ENCODE results near the gene LMO1. TPM values are rescaled to one million over a fixed set of nuclear protein-coding genes. Genes with fewer than 3 reads are reported as not detected.
A peak's percentile ranks its signal among the peaks of the same experiment; 100 is the strongest.

LMO1 gene
- total RNA-seq, 2 experiments from 2014 or later = not detected

DNA sequence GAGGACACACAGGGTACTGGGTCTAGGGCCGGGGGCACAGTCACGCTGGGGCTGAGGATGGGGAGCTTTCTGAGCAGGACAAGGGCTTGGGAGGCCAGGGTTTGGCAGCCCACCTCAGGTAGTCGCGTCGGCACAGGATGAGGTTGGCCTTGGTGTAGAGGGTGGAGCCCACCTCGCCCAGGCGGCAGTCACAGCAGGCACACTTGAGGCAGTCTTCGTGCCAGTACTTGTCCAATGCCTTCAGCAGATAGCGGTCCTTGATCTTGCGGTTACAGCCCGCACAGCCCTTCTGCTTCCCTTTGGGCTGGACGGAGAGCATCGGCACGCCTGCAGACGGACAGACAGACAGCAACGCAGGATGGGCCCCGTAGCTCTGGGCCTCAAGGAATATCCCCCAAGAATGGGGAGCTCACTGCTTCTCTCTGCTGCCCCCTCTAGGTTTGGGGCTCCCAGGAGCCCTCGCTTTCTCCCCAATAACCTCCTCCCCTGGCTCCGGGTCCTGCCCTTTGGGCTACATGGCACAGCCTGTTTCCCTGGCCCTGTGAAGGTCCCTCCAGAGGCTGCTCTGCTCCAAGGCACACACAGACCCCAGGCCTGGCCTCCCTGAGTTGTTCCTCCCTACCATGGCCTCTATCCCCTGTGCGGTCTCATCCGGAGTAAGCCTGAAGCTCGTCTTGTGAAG lies 33.4 kb downstream of the LMO1 start:
- ATAC-seq (no peak), DNase-seq (no peak)
- no peaks in the 10 kb centered on the region for H3K9me3 Mint-ChIP-seq (ENCODE audit: low read depth)
- H3K36me3 Mint-ChIP-seq = no peaks in the 10 kb centered on the region
- CTCF ChIA-PET = interaction anchor here (0.5 to 3.3 kb wide), 2 partner anchors 33 to 357 kb away, joined by 3 to 12 read pairs; partner anchors contain the start of gene LMO1
- no peak overlapping the region for H3K4me3 Mint-ChIP-seq
- no peak overlapping the region for H3K27ac Mint-ChIP-seq
- H3K4me1 Mint-ChIP-seq = no peaks in the 10 kb centered on the region
- H3K27me3 Mint-ChIP-seq = peaks cover 6% of the 10 kb centered on the region

DNA sequence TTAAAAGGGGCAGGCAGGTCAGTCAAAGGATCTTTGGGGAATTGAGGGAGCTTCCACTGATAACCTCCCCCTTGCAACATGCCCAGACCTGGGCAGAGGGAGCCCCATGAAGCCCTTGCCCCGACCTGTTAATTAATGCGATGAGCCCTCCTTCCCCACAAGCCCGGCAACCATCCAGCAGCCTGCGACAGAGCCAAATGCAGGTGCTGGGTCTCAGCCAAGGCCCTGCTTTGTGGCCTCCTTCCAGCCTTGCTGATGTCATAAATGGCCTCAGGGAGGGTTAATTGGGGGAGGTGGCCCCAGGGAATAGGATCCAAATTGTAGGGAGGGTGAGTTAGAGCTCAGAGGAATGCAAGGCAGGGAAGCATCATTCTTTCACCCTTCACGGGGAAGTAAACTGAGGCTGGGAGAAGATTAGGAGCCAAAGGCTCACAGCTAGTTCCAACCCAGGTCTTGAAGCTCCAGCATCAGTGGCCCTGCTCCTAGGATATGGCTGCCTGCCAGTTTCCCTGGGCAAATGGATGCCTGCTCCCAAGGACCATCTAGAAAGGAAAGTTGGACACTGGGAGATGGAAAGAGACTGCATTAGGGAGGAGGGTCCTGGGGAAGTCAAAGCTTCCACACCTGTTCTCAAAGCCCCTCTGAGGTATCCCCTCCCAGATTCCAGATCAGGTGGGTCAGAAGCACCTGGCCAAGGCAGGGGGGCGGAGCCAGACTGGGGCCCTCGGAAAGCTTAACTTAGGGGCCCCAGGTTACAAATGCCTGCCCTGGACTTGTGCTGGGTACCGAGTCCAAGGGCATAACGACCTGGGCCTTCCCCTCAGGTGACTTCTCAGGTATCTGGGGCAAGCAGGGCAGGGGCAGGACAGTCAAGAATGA lies 34.1 kb downstream of the LMO1 start:
- peaks cover 7% of the 10 kb centered on the region for H3K27me3 Mint-ChIP-seq
- DNase-seq = no peak

DNA sequence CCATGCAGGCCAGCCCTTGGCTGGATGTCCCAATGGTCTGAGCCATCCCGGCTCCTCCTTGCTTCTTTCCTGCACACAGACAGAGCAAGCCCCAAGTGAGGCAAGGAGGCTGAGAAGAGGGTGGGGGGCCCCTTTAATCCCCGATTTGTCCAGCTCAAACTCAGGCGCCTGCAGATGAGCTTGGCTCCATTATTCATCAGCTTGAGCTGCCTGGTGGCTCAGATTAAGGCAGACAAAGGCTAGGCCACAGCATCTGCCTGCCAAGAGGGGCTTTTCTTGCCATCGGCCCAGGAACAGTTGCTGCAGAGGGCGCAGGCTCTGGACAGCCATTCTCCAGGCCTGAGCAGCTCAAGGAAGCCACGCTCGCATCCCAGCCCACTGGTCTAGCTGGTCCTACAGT lies 35.4 kb downstream of the LMO1 start:
- no peak for ATAC-seq
- Mint-ChIP-seq H3K27ac (no peak overlapping the region), H3K36me3 (no peaks in the 10 kb centered on the region), H3K4me3 (no peak overlapping the region), H3K9me3 (ENCODE audit: low read depth) (no peaks in the 10 kb centered on the region), H3K4me1 (peaks cover 6% of the 10 kb centered on the region), H3K27me3 (peaks cover 11% of the 10 kb centered on the region)
- CTCF ChIA-PET = interaction anchor here (3.3 kb wide), 1 partner anchor 35 kb away, joined by 12 read pairs; the partner anchor contains the start of gene LMO1
- no peak for DNase-seq

More for the DNA sequence above, 34.1 kb downstream of the LMO1 start:
- CTCF ChIA-PET = interaction anchor here (3.3 kb wide), 1 partner anchor 34 kb away, joined by 12 read pairs; the partner anchor contains the start of gene LMO1
- no peaks in the 10 kb centered on the region for H3K36me3 Mint-ChIP-seq
- no peak for ATAC-seq
- H3K4me1 Mint-ChIP-seq = no peaks in the 10 kb centered on the region
- no peak overlapping the region for H3K4me3 Mint-ChIP-seq
- H3K9me3 Mint-ChIP-seq (ENCODE audit: low read depth) = no peaks in the 10 kb centered on the region
- H3K27ac Mint-ChIP-seq = no peak overlapping the region

DNA sequence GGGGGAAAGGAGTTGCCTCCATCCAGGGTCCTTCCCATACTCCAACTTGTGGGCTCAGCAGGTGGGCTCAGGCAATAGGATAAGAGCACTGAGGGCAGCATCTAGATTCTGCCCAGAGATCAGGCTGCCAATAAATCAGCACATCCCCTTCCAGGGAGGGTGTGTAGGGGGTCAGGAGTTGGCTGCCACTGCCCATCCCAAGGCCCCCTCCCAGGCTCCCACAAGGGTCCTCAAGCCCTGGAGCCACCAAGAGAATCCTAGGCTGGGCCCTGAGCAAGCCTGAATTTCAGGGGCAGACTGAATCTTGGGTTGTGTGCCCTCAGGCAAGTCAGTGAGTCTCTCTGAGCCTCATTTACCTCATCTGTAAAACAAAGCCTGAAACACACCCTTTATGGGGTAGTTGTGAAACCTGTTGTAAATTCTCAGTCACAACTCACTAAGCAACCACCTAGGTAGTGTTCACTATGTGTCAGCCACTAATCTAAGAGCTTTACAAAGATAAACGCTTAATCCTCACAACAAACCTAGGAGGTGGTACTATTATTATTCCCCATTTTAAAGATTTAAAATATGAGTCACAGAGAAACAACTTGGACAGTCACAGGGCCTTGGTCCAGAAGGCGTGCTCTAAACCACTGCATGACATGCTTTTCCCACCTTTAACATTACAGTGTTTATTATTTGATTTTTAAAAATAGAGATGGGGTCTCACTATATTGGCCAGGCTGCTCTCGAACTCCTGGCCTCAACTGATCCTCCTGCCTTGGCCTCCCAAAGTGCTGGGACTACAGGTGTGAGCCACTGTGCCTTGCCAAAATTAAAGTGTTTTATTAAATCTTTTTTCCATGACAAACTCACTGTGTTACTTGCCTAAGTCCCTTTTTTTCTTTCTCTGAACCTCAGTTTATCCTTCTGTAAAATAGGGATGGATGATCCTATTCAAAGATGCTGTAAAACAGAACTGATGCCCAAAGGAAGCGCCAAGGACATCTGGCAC lies 36.2 kb downstream of the LMO1 start:
- Mint-ChIP-seq H3K9me3 (ENCODE audit: low read depth) (no peaks in the 10 kb centered on the region), H3K36me3 (no peaks in the 10 kb centered on the region), H3K4me1 (peaks cover 13% of the 10 kb centered on the region), H3K27ac (no peak overlapping the region), H3K4me3 (no peak overlapping the region), H3K27me3 (peaks cover 15% of the 10 kb centered on the region)
- CTCF ChIA-PET = interaction anchor here (1.3 to 3.3 kb wide), 3 partner anchors 34 to 36 kb away, joined by 3 to 12 read pairs (median 6); partner anchors contain the start of gene LMO1
- DNase-seq (no peak), ATAC-seq (no peak)

GRCh38 chr11:8225589-8226036 lies 38.1 kb downstream of the LMO1 start:
- H3K4me3 Mint-ChIP-seq = no peak overlapping the region
- no peaks in the 10 kb centered on the region for H3K9me3 Mint-ChIP-seq (ENCODE audit: low read depth)
- DNase-seq (peak; percentile 72), ATAC-seq (peak; percentile 59)
- no peak overlapping the region for H3K27ac Mint-ChIP-seq
- H3K4me1 Mint-ChIP-seq = peaks cover 14% of the 10 kb centered on the region
- peaks cover 27% of the 10 kb centered on the region for H3K27me3 Mint-ChIP-seq
- CTCF ChIA-PET = interaction anchor here (1.8 kb wide), 1 partner anchor 38 kb away, joined by 6 read pairs; the partner anchor contains the start of gene LMO1
- no peaks in the 10 kb centered on the region for H3K36me3 Mint-ChIP-seq

DNA sequence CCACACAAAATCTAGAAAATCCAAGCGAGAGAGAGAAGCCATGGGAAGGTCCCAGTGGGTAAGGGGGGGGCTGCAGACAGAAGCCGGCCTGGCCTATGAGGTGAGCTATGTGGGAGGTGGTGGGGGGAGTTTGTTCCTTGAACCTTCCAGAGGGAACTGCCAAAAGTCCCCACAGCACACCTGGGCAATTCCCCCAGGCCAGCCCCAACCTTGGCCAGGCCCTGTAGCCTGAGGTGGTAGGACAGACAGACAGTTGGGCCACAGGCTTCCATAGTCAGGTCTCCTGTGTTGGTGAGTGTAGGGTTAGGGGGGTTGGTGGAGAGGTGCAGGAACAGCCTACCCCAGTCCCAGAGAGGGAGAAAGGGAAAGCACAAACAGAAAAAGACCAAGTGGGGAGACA lies 39.0 kb downstream of the LMO1 start:
- Mint-ChIP-seq H3K36me3 (no peaks in the 10 kb centered on the region), H3K27ac (no peak overlapping the region), H3K4me1 (peaks cover 14% of the 10 kb centered on the region), H3K27me3 (peaks cover 30% of the 10 kb centered on the region), H3K9me3 (ENCODE audit: low read depth) (no peaks in the 10 kb centered on the region), H3K4me3 (no peak overlapping the region)
- DNase-seq = no peak
- CTCF ChIA-PET = interaction anchor here (0.7 kb wide), 1 partner anchor 39 kb away, joined by 3 read pairs; the partner anchor contains the start of gene LMO1
- no peak for ATAC-seq

DNA sequence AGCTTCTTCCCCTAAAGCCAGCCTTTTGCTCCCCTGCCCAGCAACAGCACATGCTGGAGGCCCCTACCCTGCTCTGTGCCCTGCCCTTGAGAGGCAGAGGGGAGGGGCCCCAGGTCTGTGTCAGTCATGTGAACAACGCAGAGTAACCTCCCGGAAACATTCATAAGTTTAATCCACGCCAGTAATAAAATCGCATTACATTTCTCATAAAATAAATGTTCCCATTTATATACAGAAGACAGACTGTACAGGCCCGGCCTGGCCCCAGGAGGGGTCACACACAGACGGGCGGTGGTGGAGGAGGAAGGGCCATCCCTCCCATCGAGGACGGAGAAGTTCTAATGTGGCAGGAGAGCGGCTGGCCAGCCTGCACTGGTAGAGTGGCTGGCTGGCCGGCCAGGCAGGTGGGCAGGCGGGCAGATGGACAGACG lies 39.5 kb downstream of the LMO1 start:
- Mint-ChIP-seq H3K9me3 (ENCODE audit: low read depth) (no peaks in the 10 kb centered on the region), H3K36me3 (no peaks in the 10 kb centered on the region), H3K27me3 (peaks cover 30% of the 10 kb centered on the region), H3K27ac (no peak overlapping the region), H3K4me3 (no peak overlapping the region), H3K4me1 (peaks cover 14% of the 10 kb centered on the region)
- DNase-seq (no peak), ATAC-seq (no peak)
- CTCF ChIA-PET = interaction anchor here (1.5 kb wide), 2 partner anchors 39 to 40 kb away, joined by 3 read pairs; no protein-coding TSS in a partner anchor

- Mint-ChIP-seq H3K9me3 (ENCODE audit: low read depth) (no peaks in the 10 kb centered on the region), H3K27ac (no peak overlapping the region), H3K36me3 (no peaks in the 10 kb centered on the region), H3K27me3 (peaks cover 30% of the 10 kb centered on the region), H3K4me3 (no peak overlapping the region), H3K4me1 (peaks cover 14% of the 10 kb centered on the region)
- no peak for DNase-seq
- no peak for ATAC-seq
- CTCF ChIA-PET = interaction anchor here (1.5 kb wide), 2 partner anchors 39 to 41 kb away, joined by 3 read pairs; no protein-coding TSS in a partner anchor
Measured at GRCh38 chr11:8223513-8223900, 40.2 kb downstream of the LMO1 start.

- peak; percentile 17 for ATAC-seq
- H3K36me3 Mint-ChIP-seq = no peaks in the 10 kb centered on the region
- H3K27ac Mint-ChIP-seq = no peak overlapping the region
- CTCF ChIA-PET = interaction anchor here (1.5 kb wide), 2 partner anchors 40 to 42 kb away, joined by 3 read pairs; no protein-coding TSS in a partner anchor
- H3K27me3 Mint-ChIP-seq = peaks cover 30% of the 10 kb centered on the region
- H3K4me3 Mint-ChIP-seq = no peak overlapping the region
- H3K9me3 Mint-ChIP-seq (ENCODE audit: low read depth) = no peaks in the 10 kb centered on the region
- DNase-seq = peak; percentile 52
- H3K4me1 Mint-ChIP-seq = peaks cover 14% of the 10 kb centered on the region
Measured at GRCh38 chr11:8222820-8223512, 40.7 kb downstream of the LMO1 start.

GRCh38 chr11:8221917-8222495 lies 41.7 kb downstream of the LMO1 start:
- Mint-ChIP-seq H3K4me1 (peaks cover 14% of the 10 kb centered on the region), H3K27me3 (peaks cover 30% of the 10 kb centered on the region), H3K27ac (no peak overlapping the region), H3K4me3 (no peak overlapping the region), H3K36me3 (no peaks in the 10 kb centered on the region), H3K9me3 (ENCODE audit: low read depth) (no peaks in the 10 kb centered on the region)
- DNase-seq (no peak), ATAC-seq (no peak)
- CTCF ChIA-PET = interaction anchor here (1.8 to 2.3 kb wide), 2 partner anchors 11 to 42 kb away, joined by 6 to 7 read pairs; partner anchors contain the start of gene LMO1

DNA sequence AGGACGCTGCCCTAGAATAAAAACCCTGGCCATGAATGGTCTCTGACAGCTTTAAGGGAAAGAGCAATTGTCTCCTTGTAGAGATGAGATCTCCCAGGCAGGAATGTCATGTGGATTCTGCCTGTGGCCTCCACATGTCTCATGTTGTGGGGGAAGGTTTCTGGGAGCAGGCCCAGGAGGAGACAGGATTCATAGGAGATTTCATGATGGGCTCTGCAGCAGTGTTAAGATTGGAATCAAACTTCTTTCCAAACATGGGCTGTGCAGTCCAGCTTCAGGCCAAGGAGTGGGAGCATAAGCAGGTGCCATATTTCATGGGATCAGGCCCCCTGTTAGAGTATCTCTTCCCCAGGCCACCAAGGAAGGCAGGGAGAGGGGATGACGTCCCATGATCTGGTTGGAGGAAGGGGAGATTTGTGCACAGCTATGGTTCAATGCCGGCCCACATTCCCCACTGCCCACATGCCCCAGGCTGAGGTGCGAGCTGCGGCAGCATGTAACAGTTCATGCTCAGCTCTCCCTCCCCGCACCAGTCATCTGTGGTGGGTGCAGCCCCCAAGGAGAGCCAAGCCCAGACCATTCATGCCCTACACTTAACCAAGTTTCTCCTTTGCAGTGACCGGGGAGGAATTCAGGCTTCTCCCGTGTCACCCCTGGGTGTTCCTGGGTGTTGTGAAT lies 42.5 kb downstream of the LMO1 start:
- no peak for DNase-seq
- Mint-ChIP-seq H3K36me3 (no peaks in the 10 kb centered on the region), H3K4me1 (peaks cover 14% of the 10 kb centered on the region), H3K9me3 (ENCODE audit: low read depth) (no peaks in the 10 kb centered on the region), H3K27ac (no peak overlapping the region), H3K27me3 (peaks cover 24% of the 10 kb centered on the region), H3K4me3 (no peak overlapping the region)
- no peak for ATAC-seq
- CTCF ChIA-PET = interaction anchor here (1.0 to 2.3 kb wide), 5 partner anchors 10 to 345 kb away, joined by 4 to 7 read pairs (median 4); partner anchors contain the start of gene LMO1

Measured in activated CD8-positive, alpha-beta memory T cell treated with anti-CD3 and anti-CD28 coated beads, Interleukin-2, amount 10 ng/mL, durations not matched to agents 7 days and 5 days (primary cell).